Lung (tissue), 12 donors: Measurements from ENCODE around the gene JMJD8. TPM values are rescaled to one million over a fixed set of nuclear protein-coding genes. Genes with fewer than 3 reads are reported as not detected.

Experiments used
- ATAC-seq: fragments of 200-7000 bp; cut with Tn5 transposase; one replicate; pipeline ENCODE4 v1.9.1; 2020; ENCODE audit warnings: moderate number of reproducible peaks; ENCODE audit not compliant: insufficient read depth, low FRiP score
- DNase-seq, 3 donors: peaks; one replicate each; pipeline ENCODE4 v3.0.0-alpha.2; 2013 to 2017
- H3K27ac ChIP-seq, 2 donors: one replicate each; pipeline ENCODE4 v1.5.1; 2013; ENCODE audit warnings: mild to moderate bottlenecking in 2 of 2, moderate library complexity in 2 of 2, control low read depth in 1 of 2, inconsistent platforms in 1 of 2, low read depth in 1 of 2, low read length in 1 of 2
- H3K27me3 ChIP-seq, 3 donors: one replicate each; pipeline ENCODE4 v1.5.1; 2013; ENCODE audit warnings: low read length in 2 of 3; ENCODE audit not compliant: control insufficient read depth in 3 of 3, insufficient read depth in 3 of 3
- H3K36me3 ChIP-seq, 4 donors: one replicate each; pipeline ENCODE4 v1.5.1; 2013; ENCODE audit warnings: low read length in 4 of 4, mild to moderate bottlenecking in 1 of 4, moderate library complexity in 1 of 4; ENCODE audit not compliant: control insufficient read depth in 4 of 4, insufficient read depth in 4 of 4
- H3K4me1 ChIP-seq, 5 donors: one replicate each; pipeline ENCODE4 v1.5.1; 2013; ENCODE audit warnings: low read length in 5 of 5, mild to moderate bottlenecking in 2 of 5, moderate library complexity in 1 of 5; ENCODE audit not compliant: control insufficient read depth in 5 of 5, insufficient read depth in 5 of 5
- H3K4me3 ChIP-seq: one replicate; pipeline ENCODE4 v1.5.1; 2013; ENCODE audit warnings: mild to moderate bottlenecking, control low read depth, moderate library complexity
- H3K9ac ChIP-seq, 2 donors: one replicate each; pipeline ENCODE4 v1.5.1; 2013; ENCODE audit warnings: low read length in 2 of 2, control low read depth in 1 of 2; ENCODE audit not compliant: insufficient read depth in 1 of 2
- H3K9me3 ChIP-seq, 4 donors: one replicate each; pipeline ENCODE4 v1.5.1; 2013; ENCODE audit warnings: low read length in 3 of 4, mild to moderate bottlenecking in 1 of 4, moderate library complexity in 1 of 4; ENCODE audit not compliant: control insufficient read depth in 4 of 4, insufficient read depth in 3 of 4
- CTCF ChIP-seq: IDR thresholded peaks from 2 replicates; pipeline ENCODE4 v1.5.1; 2012; ENCODE audit warnings: mild to moderate bottlenecking; ENCODE audit errors: control extremely low read depth, extremely low read depth
- WGBS, 2 donors: extraction: QIAGEN DNeasy Blood & Tissue Kit; methylation state at CpG; one replicate each; pipeline ENCODE4 v1.1.7; 2013; 5-methylcytosine and 5-hydroxymethylcytosine counted together
- polyA plus RNA-seq, 2 donors: library from polyadenylated mRNA; stranded (reverse); fragments of 200-250 nt; gene quantifications; one replicate each; pipeline ENCODE4 v1.2.1, GENCODE V29; 2013
- total RNA-seq, 2 donors: library from RNA; depleted of rRNA in 1 of 2; stranded (reverse); fragments of >200 nt in 1 of 2; gene quantifications; one replicate each; pipeline ENCODE4 v1.2.1, GENCODE V29; 2014 to 2021
- donor health status: control.
- donor health status: control.
- donor health status: Bipolar disorder and iron deficiency.
- donor health status: healthy.
- donor health status: DM: yes; HTN: yes; CAD: no.

The JMJD8 gene
- total and polyA plus RNA-seq, 4 donors: 32.5 to 90.3 (median 57.9) TPM

GRCh38 chr16:658679-659571 lies 25.2 kb downstream of the JMJD8 start:
- H3K9me3 ChIP-seq: no peaks in the 10 kb centered on the region
- 93 to 94% methylated on average over 33 to 35 of the region's 35 CpGs for WGBS, 2 donors
- ATAC-seq (no peak), DNase-seq (no peak)
- peaks cover 0 to 7% (median 0%) of the 10 kb centered on the region in 5 donors for H3K4me1 ChIP-seq
- TF ChIP-seq CTCF: no peak
- no peak overlapping the region for H3K4me3 ChIP-seq
- H3K27ac ChIP-seq: no peak overlapping the region
- no peak overlapping the region for H3K9ac ChIP-seq
- H3K27me3 ChIP-seq: no peaks in the 10 kb centered on the region
- H3K36me3 ChIP-seq: peaks cover 0 to 34% (median 2%) of the 10 kb centered on the region in 4 donors

GRCh38 chr16:657487-657886 lies 26.6 kb downstream of the JMJD8 start:
- no peak overlapping the region for H3K4me3 ChIP-seq
- H3K9ac ChIP-seq: no peak overlapping the region
- H3K4me1 ChIP-seq: peaks cover 0 to 7% (median 2%) of the 10 kb centered on the region in 5 donors
- H3K9me3 ChIP-seq: no peaks in the 10 kb centered on the region
- H3K27ac ChIP-seq: no peak overlapping the region
- DNase-seq: no peak
- ATAC-seq: no peak
- peaks cover 0 to 35% (median 2%) of the 10 kb centered on the region in 4 donors for H3K36me3 ChIP-seq
- TF ChIP-seq CTCF: no peak
- 92 to 96% methylated on average over 22 of the region's 22 CpGs for WGBS, 2 donors
- H3K27me3 ChIP-seq: no peaks in the 10 kb centered on the region

- Histone ChIP-seq H3K4me3 (no peak overlapping the region), H3K36me3 (peaks cover 0 to 29% (median 5%) of the 10 kb centered on the region in 4 donors), H3K27ac (no peak overlapping the region), H3K4me1 (peaks cover 0 to 11% (median 2%) of the 10 kb centered on the region in 5 donors), H3K9me3 (no peaks in the 10 kb centered on the region), H3K27me3 (no peaks in the 10 kb centered on the region), H3K9ac (no peak overlapping the region)
- TF ChIP-seq CTCF: no peak
- 92 to 95% methylated on average over 12 of the region's 12 CpGs for WGBS, 2 donors
- DNase-seq (no peak), ATAC-seq (no peak)
Observed at GRCh38 chr16:654034-654433, 30.1 kb downstream of the JMJD8 start.
